SK-N-SH (cell line): ENCODE data around the gene DLD. TPM values are rescaled to one million over a fixed set of nuclear protein-coding genes. Genes with fewer than 3 reads are reported as not detected.
"Not testable (repeated sequence)": the region's sequence is repeated elsewhere in the genome, so short reads cannot be mapped to it uniquely, and the experiment has no call there.

Experiments used
- CTCF ChIA-PET: fragments of 300-600, 350-600 bp; formaldehyde crosslinking; extraction: SDS; loops from one replicate; lab custom pipeline; 2021; lab: Yijun Ruan, JAX
- POLR2A ChIA-PET: fragments of 350-600 bp; sonication (Branson Sonifier 250); formaldehyde crosslinking; extraction: SDS; loops from one replicate; lab custom pipeline; 2020; ENCODE audit warnings: antibody characterized with exemption, inconsistent platforms; lab: Yijun Ruan, JAX
- DNase-seq: peaks from one replicate; pipeline ENCODE4 v3.0.0; 2012
- H2AFZ ChIP-seq: fragments of 200-600 bp; sonication (generic); 2 replicates; pipeline ENCODE4 v1.8.1; 2016; ENCODE audit warnings: antibody characterized with exemption, mild to moderate bottlenecking, low read depth
- H3F3A ChIP-seq: fragments of 200-600 bp; sonication (generic); replicated peaks from 2 replicates; pipeline ENCODE3; 2016; ENCODE audit warnings: antibody characterized with exemption, mild to moderate bottlenecking; ENCODE audit not compliant: insufficient read depth
- H3K27ac ChIP-seq, 2 experiments: fragments of 200-500 bp in 1 of 2; fragments of 200-600 bp in 1 of 2; sonication (Bioruptor generic) in 1 of 2; sonication (generic), shearing (Covaris generic) in 1 of 2; 2 replicates each; pipeline versions ENCODE4 v1.5.1 to v1.6.1; 2014 to 2016; ENCODE audit warnings: low read depth in 2 of 2, inconsistent platforms in 1 of 2, low read length in 1 of 2, mild to moderate bottlenecking in 1 of 2, mixed read lengths in 1 of 2
- H3K27me3 ChIP-seq: fragments of 200-600 bp; sonication (generic), shearing (Covaris generic); 2 replicates; pipeline ENCODE4 v1.6.1; 2016; ENCODE audit warnings: mixed run types; ENCODE audit not compliant: insufficient read depth
- H3K36me3 ChIP-seq, 2 experiments: fragments of 200-500 bp in 1 of 2; fragments of 200-600 bp in 1 of 2; sonication (Bioruptor generic) in 1 of 2; sonication (generic) in 1 of 2; replicated peaks in 1 of 2; 2 replicates each; pipeline versions ENCODE3 to v1.5.1; 2014 to 2016; ENCODE audit warnings: low read length in 1 of 2, mild to moderate bottlenecking in 1 of 2; ENCODE audit not compliant: insufficient read depth in 2 of 2, control insufficient read depth in 1 of 2
- H3K4me1 ChIP-seq, 2 experiments: fragments of 200-500 bp in 1 of 2; fragments of 200-600 bp in 1 of 2; sonication (Bioruptor generic) in 1 of 2; sonication (generic), shearing (Covaris generic) in 1 of 2; 2 replicates each; pipeline versions ENCODE4 v1.5.1 to v1.6.1; 2014 to 2016; ENCODE audit warnings: low read depth in 1 of 2, low read length in 1 of 2, mixed run types in 1 of 2; ENCODE audit not compliant: insufficient read depth in 2 of 2, control insufficient read depth in 1 of 2
- H3K4me2 ChIP-seq: fragments of 200-600 bp; sonication (generic), shearing (Covaris generic); 2 replicates; pipeline ENCODE4 v1.6.1; 2017; ENCODE audit warnings: mixed run types
- H3K4me3 ChIP-seq, 2 experiments: fragments of 200-500 bp in 1 of 2; fragments of 200-600 bp in 1 of 2; sonication (Bioruptor generic) in 1 of 2; sonication (generic), shearing (Covaris generic) in 1 of 2; 2 replicates each; pipeline versions ENCODE4 v1.5.1 to v1.8.1; 2014 to 2016; ENCODE audit warnings: low read depth in 2 of 2, inconsistent platforms in 1 of 2, low read length in 1 of 2, mild to moderate bottlenecking in 1 of 2, mixed read lengths in 1 of 2, moderate library complexity in 1 of 2
- H3K79me2 ChIP-seq: fragments of 200-600 bp; sonication (generic); 2 replicates; pipeline ENCODE4 v1.8.1; 2017; ENCODE audit warnings: mild to moderate bottlenecking; ENCODE audit not compliant: insufficient read depth
- H3K9ac ChIP-seq: fragments of 200-600 bp; sonication (generic); 2 replicates; pipeline ENCODE4 v1.6.1; 2017; ENCODE audit warnings: mixed run types
- H3K9me2 ChIP-seq: fragments of 200-600 bp; sonication (generic); 2 replicates; pipeline ENCODE4 v1.6.1; 2017; ENCODE audit warnings: mixed run types
- H3K9me3 ChIP-seq: fragments of 200-600 bp; sonication (generic); 2 replicates; pipeline ENCODE4 v1.6.1; 2017; ENCODE audit warnings: mixed run types, mild to moderate bottlenecking, moderate library complexity
- H4K20me1 ChIP-seq: fragments of 200-600 bp; sonication (generic); 2 replicates; pipeline ENCODE4 v1.6.1; 2017; ENCODE audit warnings: mild to moderate bottlenecking, mixed run types; ENCODE audit not compliant: insufficient read depth
- EP300 ChIP-seq, 2 experiments: IDR thresholded peaks; 2 replicates each; pipeline versions ENCODE4 v1.4.0 to v1.6.1; 2012; ENCODE audit warnings: borderline replicate concordance in 1 of 2, low read depth in 1 of 2, low read length in 1 of 2
- FOXJ3 ChIP-seq: sonication (generic); formaldehyde crosslinking; IDR thresholded peaks from 2 replicates; pipeline ENCODE4 v1.5.1; 2020; ENCODE audit warnings: mild to moderate bottlenecking, missing genetic modification reagents
- POLR2AphosphoS5 ChIP-seq: IDR thresholded peaks from 2 replicates; pipeline ENCODE4 v1.6.1; 2012; ENCODE audit warnings: low read depth, low read length
- RFX5 ChIP-seq: IDR thresholded peaks from 2 replicates; pipeline ENCODE4 v1.6.1; 2012; ENCODE audit warnings: mild to moderate bottlenecking, improper control_type of control experiment, low read length
- WGBS: methylation state at CpG from one replicate; pipeline ENCODE4 v1.1.6; 2017; ENCODE audit warnings: low lambda C conversion rate; 5-methylcytosine and 5-hydroxymethylcytosine counted together
- polyA plus RNA-seq, 3 experiments: library from polyadenylated mRNA; depleted of rRNA; stranded (reverse); fragments of >200 nt; gene quantifications; 2 replicates each; pipeline ENCODE4 v1.2.3, GENCODE V29; 2012
- TF ChIP-seq, protein P1 (sequence below): IDR thresholded peaks from 2 replicates; pipeline ENCODE4 v1.6.1; 2012; ENCODE audit warnings: mild to moderate bottlenecking, low read depth, low read length, moderate library complexity

Gene DLD
- polyA plus RNA-seq, 1 of the 3 experiments (the other 2 are of a cell fraction), result 140 TPM

DNA sequence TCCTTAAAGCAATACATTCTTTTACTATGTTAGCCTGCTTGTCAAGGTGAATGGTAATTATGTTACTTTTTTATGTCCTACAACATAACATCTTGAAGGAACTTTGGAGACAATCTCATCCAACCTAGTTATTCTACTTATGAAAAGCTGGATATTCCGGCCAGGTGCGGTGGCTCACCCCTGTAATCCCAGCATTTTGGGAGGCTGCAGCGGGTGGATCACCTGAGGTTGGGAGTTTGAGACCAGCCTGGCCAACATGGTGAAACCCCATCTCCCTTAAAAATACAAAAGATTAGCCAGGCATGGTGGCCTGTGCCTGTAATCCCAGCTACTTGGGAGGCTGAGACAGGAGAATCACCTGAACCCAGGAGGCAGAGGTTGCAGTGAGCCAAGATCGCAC lies 66.0 kb downstream of the DLD start:
- H3K79me2 ChIP-seq, H3K9me3 ChIP-seq, H3K27me3 ChIP-seq, H2AFZ ChIP-seq, H4K20me1 ChIP-seq, H3K4me2 ChIP-seq, H3K4me3 ChIP-seq, DNase-seq, POLR2A ChIA-PET, H3K9me2 ChIP-seq, H3K9ac ChIP-seq: not testable (repeated sequence)
- CTCF ChIA-PET, result interaction anchor here (2.4 to 3.7 kb wide), 2 partner anchors 60 to 189 kb away, joined by 7 to 28 read pairs; no protein-coding TSS in a partner anchor
- Histone ChIP-seq H3F3A (peaks cover 79% of the 10 kb centered on the region), H3K36me3 (peaks cover 83 to 89% of the 10 kb centered on the region in 2 experiments), H3K4me1 (peaks cover 20 to 25% of the 10 kb centered on the region in 2 experiments), H3K27ac (peak overlapping the region in 1 of 2 experiments; percentile 3; a peak in 1 of 4 replicates)
- WGBS, result 97% methylated on average over 4 of the region's 4 CpGs

DNA sequence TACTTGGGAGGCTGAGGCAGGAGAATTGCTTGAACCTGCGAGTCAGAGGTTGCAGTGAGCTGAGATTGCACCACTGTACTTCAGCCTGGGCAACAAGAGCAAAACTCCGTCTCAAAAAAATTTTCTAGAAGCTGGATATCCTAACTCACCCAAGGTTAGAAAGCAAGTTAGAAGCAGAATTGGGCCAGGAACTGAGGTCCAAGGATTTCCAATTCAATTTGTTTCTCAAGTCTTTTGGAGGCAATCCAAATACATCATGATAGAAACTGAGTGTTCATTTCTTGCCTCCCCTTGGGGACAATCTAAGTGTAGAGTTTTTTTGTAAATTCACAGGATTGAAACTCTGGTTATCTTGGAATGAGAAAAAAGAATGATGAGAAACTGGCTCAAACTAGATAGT lies 66.5 kb downstream of the DLD start:
- Histone ChIP-seq H3F3A (peaks cover 77% of the 10 kb centered on the region), H3K36me3 (peaks cover 84 to 91% of the 10 kb centered on the region in 2 experiments), H3K4me1 (peaks cover 19 to 22% of the 10 kb centered on the region in 2 experiments), H3K27me3 (no peaks in the 10 kb centered on the region), H3K9me2 (no peaks in the 10 kb centered on the region), H3K79me2 (peaks cover 8% of the 10 kb centered on the region; the same call in 1 of the 2 replicates)
- 100% methylated on average over 2 of the region's 2 CpGs for WGBS
- TF ChIP-seq, protein P1, sequence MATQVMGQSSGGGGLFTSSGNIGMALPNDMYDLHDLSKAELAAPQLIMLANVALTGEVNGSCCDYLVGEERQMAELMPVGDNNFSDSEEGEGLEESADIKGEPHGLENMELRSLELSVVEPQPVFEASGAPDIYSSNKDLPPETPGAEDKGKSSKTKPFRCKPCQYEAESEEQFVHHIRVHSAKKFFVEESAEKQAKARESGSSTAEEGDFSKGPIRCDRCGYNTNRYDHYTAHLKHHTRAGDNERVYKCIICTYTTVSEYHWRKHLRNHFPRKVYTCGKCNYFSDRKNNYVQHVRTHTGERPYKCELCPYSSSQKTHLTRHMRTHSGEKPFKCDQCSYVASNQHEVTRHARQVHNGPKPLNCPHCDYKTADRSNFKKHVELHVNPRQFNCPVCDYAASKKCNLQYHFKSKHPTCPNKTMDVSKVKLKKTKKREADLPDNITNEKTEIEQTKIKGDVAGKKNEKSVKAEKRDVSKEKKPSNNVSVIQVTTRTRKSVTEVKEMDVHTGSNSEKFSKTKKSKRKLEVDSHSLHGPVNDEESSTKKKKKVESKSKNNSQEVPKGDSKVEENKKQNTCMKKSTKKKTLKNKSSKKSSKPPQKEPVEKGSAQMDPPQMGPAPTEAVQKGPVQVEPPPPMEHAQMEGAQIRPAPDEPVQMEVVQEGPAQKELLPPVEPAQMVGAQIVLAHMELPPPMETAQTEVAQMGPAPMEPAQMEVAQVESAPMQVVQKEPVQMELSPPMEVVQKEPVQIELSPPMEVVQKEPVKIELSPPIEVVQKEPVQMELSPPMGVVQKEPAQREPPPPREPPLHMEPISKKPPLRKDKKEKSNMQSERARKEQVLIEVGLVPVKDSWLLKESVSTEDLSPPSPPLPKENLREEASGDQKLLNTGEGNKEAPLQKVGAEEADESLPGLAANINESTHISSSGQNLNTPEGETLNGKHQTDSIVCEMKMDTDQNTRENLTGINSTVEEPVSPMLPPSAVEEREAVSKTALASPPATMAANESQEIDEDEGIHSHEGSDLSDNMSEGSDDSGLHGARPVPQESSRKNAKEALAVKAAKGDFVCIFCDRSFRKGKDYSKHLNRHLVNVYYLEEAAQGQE, result no peak
- no peak for TF ChIP-seq EP300 (IDR thresholded peaks at IDR 0.05; ENCODE audit: borderline replicate concordance in 1 of 2, low read depth in 1 of 2, low read length in 1 of 2)
- no peak for TF ChIP-seq RFX5
- TF ChIP-seq, all 33 proteins: peak for 0
- no peak for DNase-seq
- no peak overlapping the region for H3K27ac ChIP-seq
- H3K9ac ChIP-seq, result no peak overlapping the region
- no peak overlapping the region for H2AFZ ChIP-seq
- H3K4me3 ChIP-seq, result no peak overlapping the region
- POLR2A ChIA-PET, result no interaction called here
- CTCF ChIA-PET, result interaction anchor here (0.9 to 1.6 kb wide), 2 partner anchors 24 to 188 kb away, joined by 3 to 5 read pairs; no protein-coding TSS in a partner anchor
- no peaks in the 10 kb centered on the region for H3K9me3 ChIP-seq
- H3K4me2 ChIP-seq, result no peak overlapping the region
- peaks cover 3% of the 10 kb centered on the region; the same call in 1 of the 2 replicates for H4K20me1 ChIP-seq

DNA sequence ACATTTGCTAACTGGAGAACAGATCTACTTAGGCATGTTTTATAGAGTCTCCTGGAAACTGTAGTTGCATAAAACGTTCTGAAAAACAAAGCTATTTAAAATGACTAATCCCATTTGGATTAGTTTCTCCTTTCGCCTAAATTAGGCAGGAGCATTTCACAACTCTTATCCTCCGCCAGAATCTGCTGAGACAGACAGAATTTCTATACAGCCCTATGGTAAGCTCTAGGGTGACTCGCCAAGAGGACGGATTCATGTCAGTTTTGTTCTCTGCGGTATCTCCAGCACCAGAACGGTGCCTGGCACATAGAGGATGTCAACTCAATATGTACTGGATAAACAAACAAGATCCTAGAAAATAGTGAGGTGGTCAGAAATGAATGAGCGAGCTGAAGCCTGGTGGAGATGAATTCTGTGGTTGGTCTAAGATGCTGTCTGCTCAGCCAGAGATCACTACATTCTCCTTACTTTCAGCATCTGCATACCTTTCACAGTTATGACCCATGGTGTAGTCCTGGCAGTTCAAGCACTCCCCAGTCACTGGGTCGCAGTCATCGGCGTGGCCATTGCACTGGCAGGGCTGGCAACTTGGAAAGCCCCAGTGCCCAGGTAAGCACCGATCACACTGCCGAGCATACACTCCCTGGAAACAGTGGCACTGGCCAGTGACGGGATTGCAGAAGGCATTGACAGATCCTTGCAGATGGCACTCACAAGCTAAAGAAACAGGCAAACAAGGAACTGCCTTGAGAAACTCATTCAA lies 68.0 kb downstream of the DLD start:
- no peak overlapping the region for H3K9ac ChIP-seq
- H3K79me2 ChIP-seq, result peaks cover 17% of the 10 kb centered on the region; the same call in 1 of the 2 replicates
- WGBS, result 87% methylated on average over 14 of the region's 14 CpGs
- no peak overlapping the region for H3K27ac ChIP-seq
- H3K36me3 ChIP-seq, result peaks cover 86 to 96% of the 10 kb centered on the region in 2 experiments
- no peaks in the 10 kb centered on the region for H3K9me2 ChIP-seq
- TF ChIP-seq POLR2AphosphoS5, result 0 out of 2 replicates have a peak, but pooled peaks have one; percentile 1
- no peak for TF ChIP-seq FOXJ3 (CRISPR knock-in tag)
- no peaks in the 10 kb centered on the region for H3K27me3 ChIP-seq
- H3K9me3 ChIP-seq, result no peaks in the 10 kb centered on the region
- DNase-seq, result no peak
- H2AFZ ChIP-seq, result no peak overlapping the region
- CTCF ChIA-PET, result interaction anchor here (0.6 to 2.2 kb wide), 6 partner anchors 12 to 187 kb away, joined by 3 to 5 read pairs (median 4); no protein-coding TSS in a partner anchor
- POLR2A ChIA-PET, result no interaction called here
- peaks cover 4 to 7% of the 10 kb centered on the region in 2 experiments; a peak in 3 of 4 replicates for H3K4me1 ChIP-seq
- H4K20me1 ChIP-seq, result no peaks in the 10 kb centered on the region
- H3K4me3 ChIP-seq, result no peak overlapping the region
- no peak overlapping the region for H3K4me2 ChIP-seq
- peaks cover 62% of the 10 kb centered on the region for H3F3A ChIP-seq
